HG03045 (cell line): Measurements from ENCODE around the gene ULK4.

ENCODE experiments used
- ATAC-seq: cut with Tn5 transposase; IDR thresholded peaks from one replicate; pipeline ENCODE4 v1.9.1; 2021; ENCODE audit warnings: mild to moderate bottlenecking, moderate library complexity; ENCODE audit not compliant: unreplicated experiment

Gene ULK4

DNA sequence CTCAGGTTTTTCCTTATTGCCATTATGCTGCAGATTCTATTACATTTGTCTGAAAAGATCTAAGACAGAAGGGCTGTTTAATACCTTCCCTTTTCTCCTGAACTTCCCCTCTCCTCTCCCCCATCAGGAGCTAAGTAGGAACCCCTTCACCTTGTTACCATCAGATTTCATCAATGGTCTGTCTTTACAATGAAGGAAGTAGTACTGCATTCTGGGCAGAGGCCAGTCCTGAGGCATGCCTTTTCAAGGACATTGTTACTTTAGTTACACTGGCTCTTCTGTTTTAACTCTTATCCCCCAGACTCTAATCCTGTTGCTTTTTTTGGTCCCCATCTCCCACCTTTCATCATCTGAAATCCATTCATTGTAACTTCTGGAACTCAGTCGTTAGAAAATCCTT, 754.5 kb downstream of the ULK4 start:
- ATAC-seq: no peak

DNA sequence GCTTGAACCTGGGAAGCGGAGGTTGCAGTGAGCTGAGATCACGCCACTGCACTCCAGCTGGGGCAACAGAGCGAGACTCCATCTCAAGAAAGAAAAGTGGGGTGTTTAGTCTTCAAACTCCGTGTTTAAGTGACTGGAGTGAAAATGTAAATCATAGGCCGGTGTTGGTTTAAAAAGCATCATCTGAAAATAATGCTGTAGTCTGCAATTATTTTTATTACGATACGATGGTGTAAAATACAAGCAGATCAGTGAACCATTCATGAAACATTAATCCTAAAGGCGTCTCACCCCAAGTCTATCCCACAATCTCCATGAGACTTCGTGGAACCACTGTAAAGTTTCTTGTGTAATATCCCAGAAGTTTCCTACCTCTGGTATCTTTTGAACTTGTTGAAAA, 756.3 kb downstream of the ULK4 start:
- ATAC-seq: no peak

DNA sequence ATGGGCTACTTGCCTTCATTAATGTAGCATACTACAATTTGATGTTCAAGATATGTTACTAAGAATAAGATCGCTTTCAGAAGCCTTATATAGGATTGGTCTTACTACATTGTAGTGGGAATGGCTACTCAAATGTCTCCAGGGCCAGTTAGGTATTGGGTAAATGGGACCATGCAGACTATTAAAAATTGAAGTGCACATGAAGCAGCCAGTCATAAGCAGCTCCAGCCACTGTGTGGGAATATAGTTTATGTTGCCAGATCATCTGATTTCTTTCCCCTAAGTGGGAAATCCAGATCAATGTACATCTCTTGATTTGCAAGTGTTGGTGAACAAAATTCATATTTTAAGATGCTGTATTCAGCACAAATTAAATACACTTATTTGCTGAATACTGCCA, 757.5 kb downstream of the ULK4 start:
- ATAC-seq: no peak

DNA sequence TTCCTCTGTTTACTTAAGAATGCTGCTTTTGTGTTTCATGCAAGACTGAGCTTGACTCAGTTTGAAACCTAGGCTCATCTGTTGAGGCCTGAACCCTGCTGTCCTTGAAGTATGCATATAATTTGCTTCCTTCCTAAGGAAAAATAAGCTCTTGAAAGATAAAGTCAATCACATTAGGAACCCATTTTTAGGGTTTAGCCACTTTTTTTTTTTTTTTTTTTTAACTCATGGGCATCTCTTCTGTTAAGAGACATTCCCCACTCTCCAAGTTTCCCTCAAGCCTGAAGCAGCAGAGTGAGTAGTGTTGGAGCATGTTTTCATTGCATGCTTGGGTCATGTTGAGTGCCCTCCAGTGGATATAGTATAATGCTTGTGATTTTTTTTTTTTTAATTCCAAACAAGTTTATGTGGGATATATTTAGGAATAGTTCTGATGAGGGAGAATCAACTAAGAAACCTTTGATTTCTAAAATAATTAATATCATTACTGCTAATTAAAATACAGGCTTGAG, 759.0 kb downstream of the ULK4 start:
- ATAC-seq: no peak

DNA sequence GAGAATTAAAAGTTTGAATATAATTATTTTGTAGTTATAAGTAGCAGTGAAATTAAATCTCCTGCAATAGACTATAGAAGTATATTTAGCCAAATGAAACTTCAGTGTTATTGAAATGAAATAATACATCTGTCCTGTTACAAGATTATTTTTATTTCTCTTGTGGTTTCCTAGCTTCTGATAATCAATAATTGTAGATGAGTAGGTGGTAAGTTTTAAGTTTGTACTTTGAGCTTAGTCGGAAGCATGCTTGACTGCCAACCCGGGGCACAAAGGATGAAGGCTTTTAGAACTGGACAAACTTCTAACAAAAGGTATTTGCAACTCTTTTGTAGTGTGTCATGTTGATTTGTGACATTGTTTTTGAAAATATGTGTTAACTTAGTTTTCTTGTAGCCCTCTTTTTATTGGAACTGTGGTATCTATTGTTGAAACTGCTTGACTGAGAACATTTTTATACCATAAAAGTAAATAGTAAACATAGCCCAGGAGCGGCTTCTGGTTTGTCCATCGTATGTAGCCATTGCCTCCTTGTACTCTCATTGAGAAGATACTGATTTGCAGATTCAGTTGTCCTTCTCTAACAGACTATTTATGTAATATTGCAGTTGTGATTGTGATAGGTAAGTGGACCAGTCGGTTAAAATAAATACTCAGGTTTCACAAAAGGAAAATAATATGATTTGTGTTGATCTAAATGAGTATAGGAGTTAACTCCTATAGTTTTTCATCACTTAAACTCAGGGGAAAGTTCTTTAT, 759.6 kb downstream of the ULK4 start:
- no peak for ATAC-seq

DNA sequence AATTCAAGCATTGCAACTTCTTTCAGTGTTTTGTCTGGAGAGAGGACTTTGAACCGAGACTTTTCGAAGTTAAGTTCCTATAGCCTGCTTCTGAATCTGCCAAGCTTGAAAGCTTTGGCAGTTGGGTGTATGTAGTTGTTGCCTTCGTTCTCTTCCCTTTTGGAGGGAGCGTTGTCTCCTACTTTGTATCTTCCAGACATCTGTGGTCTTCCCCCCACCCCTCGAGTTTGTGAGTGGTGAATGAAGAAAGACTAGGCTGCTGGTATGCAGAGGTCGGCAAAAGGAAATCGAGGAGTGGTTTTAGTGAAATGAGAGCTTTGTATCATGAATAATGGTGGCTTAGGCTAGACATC, 761.3 kb downstream of the ULK4 start:
- ATAC-seq: no peak

DNA sequence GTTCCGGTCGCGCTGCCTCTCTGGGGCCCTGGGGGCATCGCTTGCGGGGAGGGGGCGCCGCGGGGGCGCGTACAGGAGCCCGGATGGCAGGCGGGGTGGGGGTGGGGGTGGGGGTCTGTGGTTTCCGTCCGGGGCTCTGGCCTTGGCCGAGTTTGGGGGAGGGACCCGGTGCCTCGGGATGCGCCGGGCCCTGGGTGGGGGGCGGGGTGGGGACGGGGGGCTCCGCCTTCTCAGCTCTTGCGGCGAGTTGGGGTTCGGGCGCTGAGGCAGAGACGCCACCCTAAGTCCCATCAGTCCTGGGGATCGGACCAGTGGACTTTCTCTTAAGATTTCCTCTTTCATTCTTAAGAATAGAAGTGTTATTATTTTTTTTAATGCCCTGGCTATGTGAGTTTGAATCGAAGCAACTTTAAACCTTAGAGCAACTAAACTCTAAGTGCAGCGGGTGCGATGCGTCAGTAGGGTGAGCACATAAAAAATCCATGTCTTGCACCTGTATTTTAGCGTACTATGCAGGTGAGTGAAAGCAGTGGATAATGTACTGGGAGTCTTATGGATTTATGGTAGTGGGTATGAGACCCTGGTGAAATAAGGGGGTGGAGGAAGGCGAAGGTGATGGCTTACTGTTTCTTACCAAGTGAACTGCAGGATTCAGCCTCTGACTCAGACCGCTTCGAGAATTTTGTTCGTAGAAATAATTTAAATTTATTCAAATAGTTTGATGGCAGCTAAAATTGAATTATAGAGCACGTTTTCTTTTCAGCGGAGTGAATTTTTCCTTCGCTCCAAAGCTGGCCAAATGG, 761.8 kb downstream of the ULK4 start:
- peak; percentile 17 for ATAC-seq

DNA sequence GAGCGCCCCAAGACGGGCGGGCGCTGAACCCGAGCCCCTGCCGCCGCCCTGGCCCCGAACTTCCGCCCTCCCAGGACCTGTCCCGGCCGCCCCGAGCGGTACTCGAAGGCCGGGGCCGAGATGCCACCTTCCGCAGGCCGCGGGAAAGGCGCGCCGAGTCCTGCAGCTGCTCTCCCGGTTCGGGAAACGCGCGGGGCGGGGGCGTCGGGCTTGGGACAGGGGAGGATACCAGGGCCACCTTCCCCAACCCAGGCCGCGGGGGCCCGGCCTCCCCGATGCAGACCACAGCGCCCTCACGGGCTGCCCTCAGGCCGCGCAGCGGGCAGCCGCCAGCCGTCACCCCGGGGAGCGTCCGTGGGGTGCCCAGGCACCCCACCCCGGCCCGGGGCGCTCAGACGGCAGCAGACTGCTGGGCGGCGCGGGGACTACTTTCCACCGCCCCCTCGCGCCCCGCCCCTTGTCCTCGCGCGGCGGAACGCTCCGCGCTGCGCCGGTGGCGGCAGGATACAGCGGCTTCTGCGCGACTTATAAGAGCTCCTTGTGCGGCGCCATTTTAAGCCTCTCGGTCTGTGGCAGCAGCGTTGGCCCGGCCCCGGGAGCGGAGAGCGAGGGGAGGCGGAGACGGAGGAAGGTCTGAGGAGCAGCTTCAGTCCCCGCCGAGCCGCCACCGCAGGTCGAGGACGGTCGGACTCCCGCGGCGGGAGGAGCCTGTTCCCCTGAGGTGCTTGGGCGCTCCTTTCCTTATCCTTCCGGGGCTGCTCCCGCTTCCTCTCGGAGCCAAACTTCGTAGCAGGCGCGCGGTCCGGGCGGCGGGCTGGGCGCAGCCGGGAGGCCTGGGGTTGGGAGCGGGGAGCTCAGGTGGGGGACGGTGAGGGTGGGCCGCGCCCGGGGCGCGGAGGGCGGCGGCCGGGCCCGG, 762.7 kb downstream of the ULK4 start, which contains the start of gene CTNNB1:
Gene CTNNB1, plus strand, starts transcription at position 556 of the 916 bp plus-strand sequence. CDS start 24,564 bp downstream, outside the sequence.
- ATAC-seq: peak; percentile 82

DNA sequence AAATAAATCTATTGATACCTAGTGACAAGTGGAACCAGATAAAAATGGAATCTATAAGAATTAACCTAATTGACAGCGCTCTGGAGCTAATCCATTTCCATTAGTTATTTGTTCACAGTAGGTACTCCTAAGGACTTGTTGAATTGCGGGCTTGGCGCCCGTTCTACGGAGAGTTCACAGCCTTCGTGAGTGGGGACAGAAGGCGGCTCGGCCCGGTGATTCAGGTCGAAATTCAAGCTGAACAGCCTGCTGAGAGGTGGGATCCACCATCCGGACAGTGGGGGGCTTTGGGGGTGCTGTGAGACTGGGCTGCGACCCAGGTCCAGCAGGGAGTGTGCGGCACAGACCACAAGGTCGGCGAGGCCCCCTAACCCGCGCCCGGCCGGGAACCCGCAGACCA, 763.4 kb downstream of the ULK4 start:
- ATAC-seq: peak; percentile 3

DNA sequence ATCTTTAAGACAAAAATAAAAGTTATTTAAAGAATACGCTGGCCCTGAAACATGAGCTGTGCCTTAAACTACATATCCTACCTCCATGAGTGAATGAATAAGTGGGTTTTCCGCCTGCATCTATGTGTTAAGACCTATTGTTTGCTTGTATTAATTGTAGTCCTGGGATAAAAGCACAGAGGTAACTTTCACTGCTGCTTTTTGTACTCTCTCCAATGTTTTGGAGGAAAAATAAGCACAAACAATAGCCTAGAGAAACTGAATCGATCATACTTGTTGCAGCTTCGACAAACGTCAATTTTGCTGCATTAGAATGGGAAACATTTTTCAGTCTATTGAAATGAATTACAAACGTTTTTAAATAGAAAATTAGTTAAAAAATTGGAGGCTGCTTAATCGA, 763.9 kb downstream of the ULK4 start:
- no peak for ATAC-seq
